Stimulated activated CD8-positive, alpha-beta memory T cell treated with anti-CD3 and anti-CD28 coated beads, Interleukin-4, amount 100 ng/mL, for 48 hours (primary cell): Measurements from ENCODE around the gene HK3.

Source experiments
- DNase-seq: peaks from one replicate; pipeline ENCODE4 v3.0.0-alpha.2; 2020

HK3 gene

GRCh38 chr5:176866707-176867310 is 32.3 kb downstream of the HK3 start:
- no peak for DNase-seq

- no peak for DNase-seq
These were observed 33.2 kb downstream of the HK3 start for GRCh38 chr5:176865964-176866363.

GRCh38 chr5:176864755-176865154 is 34.4 kb downstream of the HK3 start:
- no peak for DNase-seq

- DNase-seq: no peak
These were observed 35.4 kb downstream of the HK3 start for GRCh38 chr5:176863765-176864098.

GRCh38 chr5:176863041-176863764 is 35.9 kb downstream of the HK3 start:
- no peak for DNase-seq

- DNase-seq: no peak
These were observed 36.7 kb downstream of the HK3 start for GRCh38 chr5:176862330-176862995.

GRCh38 chr5:176861276-176861675 is 37.9 kb downstream of the HK3 start:
- DNase-seq: no peak

GRCh38 chr5:176860381-176860780 is 38.8 kb downstream of the HK3 start:
- DNase-seq: no peak

- DNase-seq: no peak
These were observed 39.2 kb downstream of the HK3 start for GRCh38 chr5:176859916-176860315.

- no peak for DNase-seq
These were observed 41.3 kb downstream of the HK3 start for GRCh38 chr5:176857894-176858273.

- no peak for DNase-seq
These were observed 41.8 kb downstream of the HK3 start for GRCh38 chr5:176857216-176857893.

GRCh38 chr5:176856746-176857145 is 42.4 kb downstream of the HK3 start:
- no peak for DNase-seq

- DNase-seq: no peak
These were observed 43.5 kb downstream of the HK3 start for GRCh38 chr5:176855598-176855997.

GRCh38 chr5:176854164-176854563 is 45.0 kb downstream of the HK3 start:
- DNase-seq: no peak

GRCh38 chr5:176853151-176853778 is 45.9 kb downstream of the HK3 start:
- no peak for DNase-seq

- no peak for DNase-seq
These were observed 47.1 kb downstream of the HK3 start for GRCh38 chr5:176851871-176852658.

GRCh38 chr5:176851380-176851779 is 47.8 kb downstream of the HK3 start:
- DNase-seq: no peak

GRCh38 chr5:176850371-176851245 is 48.5 kb downstream of the HK3 start:
- DNase-seq: no peak

GRCh38 chr5:176849611-176850227 is 49.4 kb downstream of the HK3 start:
- DNase-seq: no peak

- DNase-seq: no peak
These were observed 50.5 kb downstream of the HK3 start for GRCh38 chr5:176848651-176849050.

- no peak for DNase-seq
These were observed 51.3 kb downstream of the HK3 start for GRCh38 chr5:176847726-176848290.
